Heart left ventricle (tissue), 13 donors: ENCODE data around the gene STAC.

Source experiments
- CTCF ChIP-seq, 12 donors: fragments of 200-600 bp; sonication (generic) in 4 of 12; IDR thresholded peaks; one replicate each; pipeline versions ENCODE4 v1.5.0 to v1.8.0; 2018 to 2022; ENCODE audit warnings: antibody characterized with exemption in 12 of 12, mild to moderate bottlenecking in 5 of 12
- POLR2A ChIP-seq, 2 donors: fragments of 450-650 bp; IDR thresholded peaks; one replicate each; pipeline ENCODE4 v1.6.1; 2017; ENCODE audit warnings: antibody characterized with exemption in 2 of 2, mild to moderate bottlenecking in 2 of 2, moderate library complexity in 2 of 2
- donor health status: ischemic (EF 13 %, LVEDD 7.1; RV severe dilation, severe dysfunction).
- donor health status: DM: no; HTN: yes; CAD: no.
- donor health status: DM: no; HTN: no; CAD: no.
- donor health status: ischemic (EF 25% LVEDD 6.9; RV normal size, moderate dysfunction).
- donor health status: ischemic (EF 25% LVEDD 5.7; RV mildly dilated, moderate dysfunction).
- donor health status: ischemic (EF 35%, LVEDD 5.7; RV mildly dilated, moderate dysfunction).
- donor health status: nonischemic (EF 11% LVEDD 7.7; RV severe dilation, severe dysfunction).
- donor health status: DM: yes; HTN: yes; CAD: no.
- donor health status: PGD.
- donor health status: ischemic (EF 29% LVEDD 5.4; RV normal size, mild dysfunction).
- donor health status: nonischemic (EF 23%, LVEDD 6.1; RV moderate dilation, normal function).

GRCh38 chr3:36561601-36562000 is 181.3 kb downstream of the STAC start:
- TF ChIP-seq POLR2A (IDR thresholded peaks at IDR 0.05) (no peak), CTCF (IDR thresholded peaks at IDR 0.05) (no peak)
